ENCODE data around the gene COA8.

Gene COA8

DNA sequence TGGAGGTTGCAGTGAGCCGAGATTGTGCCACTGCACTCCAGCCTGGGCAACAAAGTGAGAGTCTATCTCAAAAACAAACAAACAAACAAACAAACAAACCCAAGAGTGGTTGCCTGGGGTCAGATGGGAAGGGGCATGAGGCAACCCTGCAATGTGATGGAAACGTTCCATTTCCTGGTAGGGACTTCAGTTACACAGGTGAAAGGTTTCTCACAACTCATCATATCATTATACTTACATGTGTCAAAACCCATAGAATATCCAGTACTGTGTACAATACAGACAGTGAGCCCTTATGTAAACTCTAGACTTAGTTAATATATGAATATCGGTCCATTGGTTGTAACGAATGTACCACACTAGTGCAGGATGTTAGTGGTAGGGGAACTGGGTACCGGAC is 59.1 kb downstream of the COA8 start:
- H3K4me3 ChIP-seq (replicated peaks in 1 of 2; ENCODE audit: low read depth in 2 of 2, low read length in 2 of 2): no peak overlapping the region
- no peak for DNase-seq (ENCODE audit: low read depth in 2 of 2)
- TF ChIP-seq, protein P1, sequence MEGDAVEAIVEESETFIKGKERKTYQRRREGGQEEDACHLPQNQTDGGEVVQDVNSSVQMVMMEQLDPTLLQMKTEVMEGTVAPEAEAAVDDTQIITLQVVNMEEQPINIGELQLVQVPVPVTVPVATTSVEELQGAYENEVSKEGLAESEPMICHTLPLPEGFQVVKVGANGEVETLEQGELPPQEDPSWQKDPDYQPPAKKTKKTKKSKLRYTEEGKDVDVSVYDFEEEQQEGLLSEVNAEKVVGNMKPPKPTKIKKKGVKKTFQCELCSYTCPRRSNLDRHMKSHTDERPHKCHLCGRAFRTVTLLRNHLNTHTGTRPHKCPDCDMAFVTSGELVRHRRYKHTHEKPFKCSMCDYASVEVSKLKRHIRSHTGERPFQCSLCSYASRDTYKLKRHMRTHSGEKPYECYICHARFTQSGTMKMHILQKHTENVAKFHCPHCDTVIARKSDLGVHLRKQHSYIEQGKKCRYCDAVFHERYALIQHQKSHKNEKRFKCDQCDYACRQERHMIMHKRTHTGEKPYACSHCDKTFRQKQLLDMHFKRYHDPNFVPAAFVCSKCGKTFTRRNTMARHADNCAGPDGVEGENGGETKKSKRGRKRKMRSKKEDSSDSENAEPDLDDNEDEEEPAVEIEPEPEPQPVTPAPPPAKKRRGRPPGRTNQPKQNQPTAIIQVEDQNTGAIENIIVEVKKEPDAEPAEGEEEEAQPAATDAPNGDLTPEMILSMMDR (IDR thresholded peaks at IDR 0.05; ENCODE audit: low read depth, low read length): no peak

DNA sequence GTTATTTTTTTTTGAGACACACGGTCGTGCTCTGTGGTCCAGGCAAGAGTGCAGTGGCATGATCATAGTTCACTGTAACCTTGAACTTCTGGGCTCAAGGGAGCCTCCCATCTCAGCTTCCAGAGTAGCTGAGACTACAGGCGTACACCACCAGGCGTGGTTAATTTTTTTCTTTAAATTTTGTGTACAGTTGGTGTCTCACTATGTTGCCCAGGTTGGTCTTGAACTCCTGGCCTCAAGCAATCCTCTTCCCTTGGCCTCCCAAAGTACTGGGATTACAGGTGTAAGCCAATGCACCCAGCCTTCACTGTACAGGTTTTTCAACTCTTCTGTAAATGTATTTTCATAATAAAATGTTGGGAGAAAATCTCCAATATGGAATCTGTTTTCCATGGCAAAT is 60.5 kb downstream of the COA8 start:
- H3K4me3 ChIP-seq (replicated peaks in 1 of 2; ENCODE audit: low read depth in 2 of 2, low read length in 2 of 2): no peak overlapping the region
- DNase-seq (ENCODE audit: low read depth in 2 of 2): no peak
- TF ChIP-seq, protein P1 (IDR thresholded peaks at IDR 0.05; ENCODE audit: low read depth, low read length): no peak

DNA sequence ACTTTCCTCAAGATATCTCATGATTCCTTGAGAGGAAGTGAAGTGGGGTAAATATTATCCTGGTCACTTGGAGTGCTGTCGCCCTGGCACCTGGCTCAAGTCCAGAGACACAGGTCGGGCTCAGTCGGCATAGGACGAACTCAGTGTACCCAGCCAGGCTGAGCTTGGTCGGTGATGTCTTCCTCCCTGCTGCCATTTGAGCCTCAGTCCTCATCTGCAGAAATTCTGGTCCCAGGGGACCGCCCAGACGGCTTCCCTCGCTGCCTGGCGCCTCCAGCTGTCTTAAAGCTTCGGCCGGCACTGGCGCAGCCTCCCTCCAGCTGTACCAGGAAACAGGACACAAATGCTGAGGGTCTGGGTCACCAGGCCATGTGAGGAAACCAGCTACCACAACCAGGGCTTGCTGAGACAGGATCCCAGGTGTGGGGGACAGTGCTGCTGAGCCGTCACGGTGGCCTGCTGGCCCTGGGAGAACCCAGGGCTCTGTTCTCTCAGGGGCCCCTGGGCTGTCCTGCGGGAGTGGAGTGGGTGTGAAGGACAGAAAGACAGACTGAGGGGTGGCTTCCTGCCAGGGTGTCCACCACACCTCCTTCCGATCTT is 61.2 kb downstream of the COA8 start:
- no peak overlapping the region for H3K4me3 ChIP-seq (replicated peaks in 1 of 2; ENCODE audit: low read depth in 2 of 2, low read length in 2 of 2)
- TF ChIP-seq, protein P1 (IDR thresholded peaks at IDR 0.05; ENCODE audit: low read depth, low read length): no peak
- peak; percentile 14 to 40 for DNase-seq (ENCODE audit: low read depth in 2 of 2)

DNA sequence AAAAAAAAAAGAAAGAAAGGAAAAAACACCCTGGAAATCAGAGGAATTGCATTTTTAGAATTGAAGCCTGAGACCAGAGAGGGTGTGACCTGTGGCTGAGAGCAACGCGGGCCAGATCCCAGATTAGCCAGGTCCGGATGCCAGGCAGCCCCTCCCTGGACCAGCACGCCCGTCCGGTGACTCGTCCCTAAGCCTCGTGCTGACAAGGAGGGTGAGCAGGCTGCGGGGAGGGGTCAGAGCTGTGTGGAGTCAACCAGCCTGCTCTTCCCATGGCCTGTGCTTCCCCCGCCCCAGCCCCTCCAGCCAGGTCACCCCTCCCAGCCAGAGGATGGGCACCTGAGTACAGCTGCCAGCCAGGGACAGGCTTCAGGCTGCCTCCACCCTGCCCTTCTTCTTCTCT is 62.1 kb downstream of the COA8 start:
- DNase-seq (ENCODE audit: low read depth in 2 of 2): peak; percentile 58 to 76
- H3K4me3 ChIP-seq (replicated peaks in 1 of 2; ENCODE audit: low read depth in 2 of 2, low read length in 2 of 2): no peak overlapping the region
- TF ChIP-seq, protein P1 (IDR thresholded peaks at IDR 0.05; ENCODE audit: low read depth, low read length): no peak

DNA sequence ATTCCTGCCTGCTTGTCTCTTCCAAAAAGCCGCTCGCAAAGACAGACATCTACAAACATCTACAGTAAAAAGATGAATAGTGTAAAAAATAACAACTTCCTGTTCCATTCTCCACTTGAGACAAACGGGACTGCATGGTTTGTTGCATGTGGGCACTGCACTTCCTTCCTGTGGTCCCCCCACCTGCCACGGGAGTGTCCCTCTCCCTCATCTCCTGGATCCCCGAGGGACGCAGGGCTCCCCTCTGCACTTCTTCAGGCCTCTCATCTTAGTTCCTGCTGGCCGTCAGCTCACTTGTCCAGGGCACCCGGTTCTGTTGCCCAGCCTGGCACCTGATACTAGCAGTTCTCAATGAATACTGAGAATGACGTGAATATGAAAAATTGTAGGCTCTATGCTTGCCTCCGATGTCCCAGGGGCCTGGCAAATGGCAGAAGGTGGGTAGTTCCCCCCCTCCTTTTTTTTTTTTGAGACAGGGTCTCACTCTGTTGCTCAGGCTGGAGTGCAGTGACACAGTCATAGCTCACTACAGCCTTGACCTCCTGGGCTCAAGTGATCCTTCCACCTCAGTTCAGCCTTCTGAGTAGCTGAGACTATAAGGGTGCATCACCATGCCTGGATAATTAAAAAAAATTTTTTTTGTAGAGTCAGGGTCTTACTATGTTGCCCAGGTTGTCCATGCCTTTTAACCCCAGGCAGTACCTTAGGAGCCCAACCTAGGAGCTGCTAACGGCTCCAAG is 62.8 kb downstream of the COA8 start:
- DNase-seq (ENCODE audit: low read depth in 2 of 2): no peak
- TF ChIP-seq, protein P1 (IDR thresholded peaks at IDR 0.05; ENCODE audit: low read depth, low read length): no peak
- H3K4me3 ChIP-seq (replicated peaks in 1 of 2; ENCODE audit: low read depth in 2 of 2, low read length in 2 of 2): no peak overlapping the region

DNA sequence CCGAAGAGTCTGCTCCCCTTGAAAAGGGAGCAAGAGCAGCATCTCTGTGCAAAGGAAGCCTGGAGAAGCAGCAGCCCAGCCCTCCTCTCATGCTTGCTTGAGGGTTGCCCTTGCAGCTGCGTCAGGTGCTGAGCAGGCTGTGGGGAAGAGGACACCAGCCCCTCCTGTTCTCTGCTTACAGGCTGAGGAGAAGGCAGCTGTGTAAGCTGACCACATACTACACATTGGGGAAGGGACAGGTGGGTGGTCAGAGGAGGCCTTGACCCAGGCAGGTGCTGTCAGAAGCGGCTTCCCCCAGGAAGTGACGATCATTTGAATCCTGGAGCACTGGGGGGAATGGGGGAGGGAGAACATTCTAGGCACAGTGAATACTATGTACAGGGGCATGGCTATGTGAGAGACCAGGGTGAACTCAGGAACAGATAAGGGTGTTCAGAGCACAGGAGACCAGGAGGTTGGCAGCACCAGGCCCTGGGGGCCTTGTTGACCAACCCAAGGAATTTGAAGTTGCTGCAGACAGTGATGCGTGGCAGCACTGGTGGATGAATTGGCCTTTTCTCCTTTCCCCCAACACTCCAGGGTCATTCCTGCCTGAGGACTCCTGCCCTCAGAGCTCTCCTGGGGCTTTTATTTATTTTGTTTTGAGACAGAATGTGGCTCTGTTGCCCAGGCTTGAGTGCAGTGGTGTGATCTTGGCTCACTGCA is 63.5 kb downstream of the COA8 start:
- TF ChIP-seq, protein P1 (IDR thresholded peaks at IDR 0.05; ENCODE audit: low read depth, low read length): no peak

More for the DNA sequence above, 63.5 kb downstream of the COA8 start:
- no peak for DNase-seq (ENCODE audit: low read depth in 2 of 2)
- no peak overlapping the region for H3K4me3 ChIP-seq (replicated peaks in 1 of 2; ENCODE audit: low read depth in 2 of 2, low read length in 2 of 2)
